DMS153 treated with DMSO at 0.1 percent for 48 hours (cell line): ENCODE data around the gene SH3RF3.

Experiments used
- DNase-seq: peaks from one replicate; lab custom pipeline; 2025; ENCODE audit not compliant: unreplicated experiment; lab: John Stamatoyannopoulos, UW

The SH3RF3 gene

GRCh38 chr2:109440499-109441156 lies 311.6 kb downstream of the SH3RF3 start:
- no peak for DNase-seq

GRCh38 chr2:109442715-109443319 lies 313.8 kb downstream of the SH3RF3 start:
- no peak for DNase-seq

GRCh38 chr2:109444916-109445315 lies 315.9 kb downstream of the SH3RF3 start:
- DNase-seq, result no peak

- DNase-seq, result no peak
These were observed 317.5 kb downstream of the SH3RF3 start for GRCh38 chr2:109446278-109447131.

GRCh38 chr2:109447251-109447661 lies 318.3 kb downstream of the SH3RF3 start:
- DNase-seq, result no peak

GRCh38 chr2:109447776-109448175 lies 318.8 kb downstream of the SH3RF3 start:
- no peak for DNase-seq

- DNase-seq, result no peak
These were observed 319.2 kb downstream of the SH3RF3 start for GRCh38 chr2:109448207-109448606.

- DNase-seq, result no peak
These were observed 320.2 kb downstream of the SH3RF3 start for GRCh38 chr2:109448946-109449788.

- DNase-seq, result no peak
These were observed 321.7 kb downstream of the SH3RF3 start for GRCh38 chr2:109450574-109451273.

- DNase-seq, result no peak
These were observed 322.7 kb downstream of the SH3RF3 start for GRCh38 chr2:109451671-109452070.

GRCh38 chr2:109452318-109453305 lies 323.6 kb downstream of the SH3RF3 start:
- no peak for DNase-seq

GRCh38 chr2:109453371-109453995 lies 324.5 kb downstream of the SH3RF3 start:
- no peak for DNase-seq

- no peak for DNase-seq
These were observed 325.3 kb downstream of the SH3RF3 start for GRCh38 chr2:109454304-109454703.

- no peak for DNase-seq
These were observed 325.9 kb downstream of the SH3RF3 start for GRCh38 chr2:109454765-109455394.

- no peak for DNase-seq
These were observed 327.0 kb downstream of the SH3RF3 start for GRCh38 chr2:109455731-109456691.

- DNase-seq, result no peak
These were observed 327.8 kb downstream of the SH3RF3 start for GRCh38 chr2:109456776-109457175.

GRCh38 chr2:109457366-109457765 lies 328.4 kb downstream of the SH3RF3 start:
- DNase-seq, result no peak
